A673 (cell line): ENCODE data around the gene ACOT13. TPM values are rescaled to one million over a fixed set of nuclear protein-coding genes. Genes with fewer than 3 reads are reported as not detected.
"Not testable (repeated sequence)": the region's sequence is repeated elsewhere in the genome, so short reads cannot be mapped to it uniquely, and the experiment has no call there.

Experiments
- BruUV-seq: library from RNA; stranded (reverse); fragments of 400-500 nt; replicated peaks from 2 replicates; lab custom pipeline; 2021; lab: Mats Ljungman, UMichigan
- CTCF ChIA-PET: fragments of 300-600 bp; sonication (Branson Sonifier 250); formaldehyde crosslinking; loops from one replicate; lab custom pipeline; 2022; ENCODE audit warnings: antibody characterized with exemption; lab: Charles Lee
- POLR2A ChIA-PET: fragments of 300-600 bp; sonication (Branson Sonifier 250); formaldehyde crosslinking; loops from one replicate; lab custom pipeline; 2022; ENCODE audit warnings: antibody characterized with exemption; ENCODE audit not compliant: low non-redundant PET; lab: Charles Lee
- DNase-seq: peaks from one replicate; pipeline ENCODE4 v3.0.0-alpha.2; 2015; ENCODE audit warnings: low spot score
- H3K27ac ChIP-seq: fragments of 200-600 bp; sonication (generic); 2 replicates; pipeline ENCODE4 v1.5.1; 2016; ENCODE audit warnings: mixed run types, low read depth, mild to moderate bottlenecking, mixed read lengths, antibody characterized with exemption, low read length; ENCODE audit not compliant: poor library complexity, severe bottlenecking
- H3K27me3 ChIP-seq: fragments of 200-600 bp; sonication (generic); replicated peaks from 2 replicates; pipeline ENCODE4 v1.6.1; 2017; ENCODE audit warnings: mixed run types, low read depth, mild to moderate bottlenecking, mixed read lengths, antibody characterized with exemption, low read length; ENCODE audit not compliant: insufficient read depth, poor library complexity
- H3K36me3 ChIP-seq: fragments of 200-600 bp; sonication (generic); 2 replicates; pipeline ENCODE4 v1.6.1; 2016; ENCODE audit warnings: mixed run types, mild to moderate bottlenecking, mixed read lengths, antibody characterized with exemption, low read length; ENCODE audit not compliant: insufficient read depth, poor library complexity, severe bottlenecking
- H3K4me1 ChIP-seq: fragments of 200-600 bp; sonication (generic); 2 replicates; pipeline ENCODE4 v1.6.1; 2017; ENCODE audit warnings: mixed run types, mild to moderate bottlenecking, mixed read lengths, antibody characterized with exemption, low read length; ENCODE audit not compliant: insufficient read depth, poor library complexity, severe bottlenecking
- H3K4me3 ChIP-seq: fragments of 200-600 bp; sonication (generic); 2 replicates; pipeline ENCODE4 v1.5.1; 2016; ENCODE audit warnings: low read depth, mixed run types, mild to moderate bottlenecking, mixed read lengths, low read length; ENCODE audit not compliant: poor library complexity, severe bottlenecking
- H3K9me3 ChIP-seq: fragments of 200-600 bp; sonication (generic); 2 replicates; pipeline ENCODE4 v1.6.1; 2016; ENCODE audit warnings: mixed run types, low read depth, mild to moderate bottlenecking, mixed read lengths, antibody characterized with exemption, low read length; ENCODE audit not compliant: poor library complexity, severe bottlenecking
- CTCF ChIP-seq: fragments of 300-800, 200-600 bp; sonication (generic); conservative IDR thresholded peaks from 2 replicates; pipeline ENCODE4 v1.5.1; 2017; ENCODE audit warnings: low read depth, mild to moderate bottlenecking, antibody characterized with exemption, low read length, moderate library complexity, mixed read lengths
- EZH2 ChIP-seq: fragments of 200-600 bp; sonication (generic); IDR thresholded peaks from 2 replicates; pipeline ENCODE4 v1.6.1; 2017; ENCODE audit warnings: borderline replicate concordance, low read depth, mild to moderate bottlenecking, mixed read lengths, antibody characterized with exemption, low read length; ENCODE audit not compliant: poor library complexity, severe bottlenecking
- intact Hi-C: fragments of 100-400 bp; cut with micrococcal nuclease; formaldehyde crosslinking; loops from one replicate; pipeline ENCODE4 v1.10.0; 2022; ENCODE audit not compliant: unreplicated experiment
- total RNA-seq: library from RNA; stranded (reverse); gene quantifications from 2 replicates; pipeline ENCODE4 v1.2.3, GENCODE V29; 2021

ACOT13 gene
- total RNA-seq, 1 experiment from 2014 or later, result 31.2 TPM

- H3K36me3 ChIP-seq, result peaks cover 13% of the 10 kb centered on the region
- BruUV-seq, result no TSS peak
- peak overlapping the region; percentile 94 for H3K27ac ChIP-seq
- H3K9me3 ChIP-seq, result no peaks in the 10 kb centered on the region
- DNase-seq, result peak; percentile 100
- POLR2A ChIA-PET, result no interaction called here
- H3K27me3 ChIP-seq, result no peaks in the 10 kb centered on the region
- CTCF ChIA-PET, result interaction anchor here (0.6 kb wide), 1 partner anchor 16 kb away, joined by 3 read pairs; no protein-coding TSS in a partner anchor
- peak overlapping the region; percentile 81 for H3K4me3 ChIP-seq
- TF ChIP-seq CTCF (no peak), EZH2 (no peak)
- intact Hi-C loops, result loop anchor here (2.0 kb wide), 1 partner anchor 54 kb away; the partner anchor contains the start of gene GMNN
- peaks cover 11% of the 10 kb centered on the region for H3K4me1 ChIP-seq
Observed at GRCh38 chr6:24720604-24721460, 54.0 kb downstream of the ACOT13 start.

GRCh38 chr6:24721461-24722215 is 54.8 kb downstream of the ACOT13 start:
- peaks cover 5% of the 10 kb centered on the region for H3K36me3 ChIP-seq
- H3K27me3 ChIP-seq, result no peaks in the 10 kb centered on the region
- ChIA-PET POLR2A (no interaction called here), CTCF (interaction anchor here (0.6 kb wide), 1 partner anchor 17 kb away, joined by 3 read pairs; no protein-coding TSS in a partner anchor)
- no peaks in the 10 kb centered on the region for H3K9me3 ChIP-seq
- no peak for DNase-seq
- no peak for TF ChIP-seq CTCF
- no peak for TF ChIP-seq EZH2
- peaks cover 11% of the 10 kb centered on the region for H3K4me1 ChIP-seq
- intact Hi-C loops, result loop anchor here (2.0 kb wide), 1 partner anchor 53 kb away; the partner anchor contains the start of gene GMNN
- TSS peak; percentile 95 for BruUV-seq
- H3K27ac ChIP-seq, result peak overlapping the region; percentile 94
- H3K4me3 ChIP-seq, result peak overlapping the region; percentile 81

- DNase-seq, result no peak
- H3K4me1 ChIP-seq, result peaks cover 5% of the 10 kb centered on the region
- no TSS peak for BruUV-seq
- no peaks in the 10 kb centered on the region for H3K9me3 ChIP-seq
- no peaks in the 10 kb centered on the region for H3K27me3 ChIP-seq
- no peak overlapping the region for H3K27ac ChIP-seq
- H3K36me3 ChIP-seq, result no peaks in the 10 kb centered on the region
- ChIA-PET POLR2A (no interaction called here), CTCF (no interaction called here)
- TF ChIP-seq CTCF, result no peak
- no peak for TF ChIP-seq EZH2
- H3K4me3 ChIP-seq, result no peak overlapping the region
- intact Hi-C loops, result no loop called here
Observed at GRCh38 chr6:24723270-24723669, 56.4 kb downstream of the ACOT13 start.

- H3K27me3 ChIP-seq, BruUV-seq, CTCF ChIA-PET, H3K27ac ChIP-seq, H3K4me1 ChIP-seq, H3K4me3 ChIP-seq, DNase-seq, intact Hi-C loops, H3K36me3 ChIP-seq, POLR2A ChIA-PET: not testable (repeated sequence)
- peaks cover 11% of the 10 kb centered on the region for H3K9me3 ChIP-seq
Observed at GRCh38 chr6:24730653-24731052, 63.8 kb downstream of the ACOT13 start.
